ENCODE data around the gene ATXN7L1. TPM values are rescaled to one million over a fixed set of nuclear protein-coding genes. Genes with fewer than 3 reads are reported as not detected.
A peak's percentile ranks its signal among the peaks of the same experiment; 100 is the strongest.

The ATXN7L1 gene
- total RNA-seq, 2 donors from 2014 or later = 3.6 to 5.4 TPM

DNA sequence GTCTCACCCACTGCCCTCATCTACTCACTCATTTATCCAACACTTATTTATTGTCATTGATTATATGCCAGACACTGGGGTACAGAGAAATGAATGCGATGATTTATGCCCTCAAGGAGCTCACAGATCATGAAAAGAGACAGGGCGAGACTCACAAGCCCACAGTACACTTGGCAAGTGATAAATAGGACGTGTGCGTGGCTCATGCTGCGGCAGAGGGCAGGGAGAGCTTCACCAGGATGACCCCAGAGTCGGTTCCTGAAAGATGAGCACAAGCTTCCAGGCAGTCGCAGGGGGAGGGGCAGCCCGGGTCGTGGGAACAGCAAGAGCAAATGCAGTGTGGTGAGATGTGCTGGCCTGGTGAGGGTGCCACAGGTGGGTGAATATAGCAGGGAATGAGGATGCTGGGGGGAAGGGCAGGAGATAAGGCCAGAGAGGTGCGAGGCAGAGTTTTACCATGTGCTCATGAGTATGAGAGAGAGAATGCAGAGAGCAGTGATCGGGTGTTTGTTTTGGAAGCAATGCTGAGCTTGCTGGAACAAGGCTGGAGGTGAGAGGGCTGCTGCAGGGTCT is 70.9 kb downstream of the ATXN7L1 start:
- peak overlapping the region; percentile 58 to 86 for H3K27ac Mint-ChIP-seq
- no peaks in the 10 kb centered on the region for H3K27me3 Mint-ChIP-seq
- peak overlapping the region; percentile 65 for H3K4me3 Mint-ChIP-seq
- peaks cover 3% of the 10 kb centered on the region for H3K9me3 Mint-ChIP-seq
- DNase-seq (ENCODE audit: low spot score) = no peak
- H3K36me3 Mint-ChIP-seq = no peaks in the 10 kb centered on the region
- ATAC-seq = no peak
- peaks cover 69 to 70% of the 10 kb centered on the region in 2 donors for H3K4me1 Mint-ChIP-seq (ENCODE audit: low read depth in 2 of 2)

GRCh38 chr7:105803429-105803736 is 73.0 kb downstream of the ATXN7L1 start:
- H3K4me1 Mint-ChIP-seq (ENCODE audit: low read depth in 2 of 2) = peaks cover 61 to 65% of the 10 kb centered on the region in 2 donors
- no peak overlapping the region for H3K27ac Mint-ChIP-seq
- ATAC-seq (no peak), DNase-seq (ENCODE audit: low spot score) (no peak)
- H3K4me3 Mint-ChIP-seq = no peak overlapping the region
- H3K27me3 Mint-ChIP-seq = no peaks in the 10 kb centered on the region
- H3K9me3 Mint-ChIP-seq = no peaks in the 10 kb centered on the region
- no peaks in the 10 kb centered on the region for H3K36me3 Mint-ChIP-seq

GRCh38 chr7:105802604-105803428 is 73.6 kb downstream of the ATXN7L1 start:
- no peak for ATAC-seq
- DNase-seq (ENCODE audit: low spot score) = no peak
- no peaks in the 10 kb centered on the region for H3K36me3 Mint-ChIP-seq
- H3K27ac Mint-ChIP-seq = no peak overlapping the region
- H3K4me3 Mint-ChIP-seq = no peak overlapping the region
- H3K4me1 Mint-ChIP-seq (ENCODE audit: low read depth in 2 of 2) = peaks cover 55 to 59% of the 10 kb centered on the region in 2 donors
- H3K9me3 Mint-ChIP-seq = no peaks in the 10 kb centered on the region
- H3K27me3 Mint-ChIP-seq = no peaks in the 10 kb centered on the region

DNA sequence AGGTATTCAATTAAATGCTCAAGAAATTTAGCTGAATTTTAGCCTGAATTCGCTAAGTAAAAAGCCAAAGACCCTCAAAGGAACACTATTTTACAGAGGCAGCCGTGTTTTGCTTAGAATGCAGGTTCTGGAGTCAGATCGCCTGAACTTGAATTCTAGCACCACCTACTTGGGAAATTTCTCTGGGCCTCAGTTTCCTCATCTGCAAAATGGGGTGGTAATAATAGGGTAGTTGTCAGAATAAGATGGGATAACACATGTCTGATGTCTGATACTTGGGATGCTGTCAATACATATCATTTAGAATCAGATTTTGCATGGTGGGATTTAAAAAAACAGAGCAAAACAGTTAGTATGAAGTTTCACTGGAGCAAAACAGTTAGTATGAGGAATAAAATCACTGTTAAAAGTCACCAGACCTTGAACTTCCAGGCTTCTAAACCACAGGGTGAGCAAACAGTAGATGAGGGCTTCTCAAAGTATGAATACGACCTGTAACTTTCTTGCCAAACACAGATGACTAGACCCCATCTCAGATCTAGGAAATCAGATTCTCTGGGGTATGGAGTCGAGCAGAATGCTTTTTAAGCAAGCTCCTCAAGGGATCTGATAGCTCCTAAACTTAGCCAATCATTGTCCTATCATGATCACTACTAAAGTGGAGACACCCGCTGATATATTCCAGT is 75.4 kb downstream of the ATXN7L1 start:
- Mint-ChIP-seq H3K4me3 (no peak overlapping the region), H3K36me3 (no peaks in the 10 kb centered on the region), H3K9me3 (no peaks in the 10 kb centered on the region), H3K27me3 (no peaks in the 10 kb centered on the region), H3K27ac (peak overlapping the region in 1 of 2 donors; percentile 56), H3K4me1 (ENCODE audit: low read depth in 2 of 2) (peaks cover 37 to 43% of the 10 kb centered on the region in 2 donors)
- DNase-seq (ENCODE audit: low spot score) (no peak), ATAC-seq (no peak)

DNA sequence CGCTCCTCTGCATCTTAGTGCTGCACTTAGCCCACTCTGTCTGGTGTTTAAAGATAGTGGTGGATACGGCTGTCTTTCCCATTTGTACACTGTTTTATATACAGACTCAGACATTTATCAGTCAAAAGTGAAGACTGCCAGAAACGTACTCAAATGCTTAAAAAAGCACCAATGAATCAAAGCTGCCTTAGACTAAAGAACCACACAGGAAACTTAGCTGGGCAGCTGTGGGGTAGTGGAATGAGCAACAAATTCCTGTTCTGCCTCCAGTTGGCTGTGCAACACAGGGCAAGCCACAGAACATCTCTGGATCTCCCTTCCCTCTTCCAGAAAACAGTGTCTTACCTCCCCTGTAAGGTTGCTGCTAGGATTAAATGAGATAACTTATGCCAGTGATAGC is 76.0 kb downstream of the ATXN7L1 start:
- ATAC-seq = peak; percentile 62 to 89
- Mint-ChIP-seq H3K27me3 (no peaks in the 10 kb centered on the region), H3K4me1 (ENCODE audit: low read depth in 2 of 2) (peaks cover 32 to 38% of the 10 kb centered on the region in 2 donors), H3K4me3 (peak overlapping the region; percentile 42), H3K36me3 (no peaks in the 10 kb centered on the region), H3K27ac (peak overlapping the region in 1 of 2 donors; percentile 56), H3K9me3 (no peaks in the 10 kb centered on the region)
- DNase-seq (ENCODE audit: low spot score) = no peak

DNA sequence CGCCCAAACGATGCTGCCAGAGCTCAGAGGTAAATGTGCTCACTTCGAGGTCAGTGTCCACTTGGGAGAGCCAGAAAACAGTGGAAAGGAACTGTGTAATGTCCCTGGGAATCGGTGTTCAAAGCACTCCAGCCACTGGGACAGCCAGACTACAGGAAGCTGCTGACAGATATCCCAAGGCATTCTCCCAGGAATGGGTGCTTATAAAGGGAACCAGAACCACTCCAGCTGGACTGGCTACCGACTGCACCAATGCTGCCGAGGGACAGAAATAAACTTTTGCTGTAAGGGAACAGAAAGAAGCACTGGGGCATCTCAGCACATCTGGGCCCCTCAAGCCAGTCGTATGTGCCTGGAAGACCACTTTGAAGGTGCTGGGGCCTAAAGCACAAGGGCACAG is 76.7 kb downstream of the ATXN7L1 start:
- DNase-seq (ENCODE audit: low spot score) (no peak), ATAC-seq (no peak)
- Mint-ChIP-seq H3K9me3 (no peaks in the 10 kb centered on the region), H3K4me1 (ENCODE audit: low read depth in 2 of 2) (peaks cover 24 to 30% of the 10 kb centered on the region in 2 donors), H3K4me3 (no peak overlapping the region), H3K27ac (peak overlapping the region in 1 of 2 donors; percentile 56), H3K27me3 (no peaks in the 10 kb centered on the region), H3K36me3 (no peaks in the 10 kb centered on the region)

GRCh38 chr7:105799006-105799405 is 77.4 kb downstream of the ATXN7L1 start:
- no peak for DNase-seq (ENCODE audit: low spot score)
- H3K27ac Mint-ChIP-seq = no peak overlapping the region

DNA sequence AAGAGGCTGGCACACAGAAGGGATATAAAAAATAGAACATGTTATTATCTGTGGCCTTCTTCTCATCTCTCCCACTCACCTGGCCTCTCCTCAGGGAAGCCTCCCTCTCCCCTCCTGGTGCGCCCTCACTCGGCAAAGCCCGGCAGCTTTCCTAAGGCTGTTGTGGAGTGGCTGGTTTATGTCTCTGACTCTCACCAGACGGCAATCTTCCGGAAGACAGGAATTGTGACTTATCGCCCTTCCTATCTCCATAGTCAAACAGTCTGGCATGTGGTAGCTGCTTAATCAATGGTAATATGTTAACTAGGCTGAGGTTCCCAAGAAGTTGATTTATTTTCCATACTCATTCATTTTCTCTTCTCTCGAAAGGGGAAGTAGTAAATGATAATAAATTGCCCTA is 78.7 kb downstream of the ATXN7L1 start:
- Mint-ChIP-seq H3K4me3 (no peak overlapping the region), H3K9me3 (no peaks in the 10 kb centered on the region), H3K27me3 (no peaks in the 10 kb centered on the region), H3K27ac (no peak overlapping the region), H3K36me3 (no peaks in the 10 kb centered on the region), H3K4me1 (ENCODE audit: low read depth in 2 of 2) (peaks cover 31 to 33% of the 10 kb centered on the region in 2 donors)
- no peak for ATAC-seq
- no peak for DNase-seq (ENCODE audit: low spot score)

More at GRCh38 chr7:105799006-105799405, 77.4 kb downstream of the ATXN7L1 start:
- no peaks in the 10 kb centered on the region for H3K9me3 Mint-ChIP-seq
- no peak overlapping the region for H3K4me3 Mint-ChIP-seq
- ATAC-seq = no peak
- peaks cover 23 to 29% of the 10 kb centered on the region in 2 donors for H3K4me1 Mint-ChIP-seq (ENCODE audit: low read depth in 2 of 2)
- H3K27me3 Mint-ChIP-seq = no peaks in the 10 kb centered on the region
- H3K36me3 Mint-ChIP-seq = no peaks in the 10 kb centered on the region

GRCh38 chr7:105796365-105796764 is 80.0 kb downstream of the ATXN7L1 start:
- no peak for ATAC-seq
- no peak overlapping the region for H3K4me3 Mint-ChIP-seq
- peaks cover 32 to 35% of the 10 kb centered on the region in 2 donors for H3K4me1 Mint-ChIP-seq (ENCODE audit: low read depth in 2 of 2)
- no peak for DNase-seq (ENCODE audit: low spot score)
- H3K36me3 Mint-ChIP-seq = no peaks in the 10 kb centered on the region
- no peaks in the 10 kb centered on the region for H3K9me3 Mint-ChIP-seq
- no peak overlapping the region for H3K27ac Mint-ChIP-seq
- no peaks in the 10 kb centered on the region for H3K27me3 Mint-ChIP-seq

DNA sequence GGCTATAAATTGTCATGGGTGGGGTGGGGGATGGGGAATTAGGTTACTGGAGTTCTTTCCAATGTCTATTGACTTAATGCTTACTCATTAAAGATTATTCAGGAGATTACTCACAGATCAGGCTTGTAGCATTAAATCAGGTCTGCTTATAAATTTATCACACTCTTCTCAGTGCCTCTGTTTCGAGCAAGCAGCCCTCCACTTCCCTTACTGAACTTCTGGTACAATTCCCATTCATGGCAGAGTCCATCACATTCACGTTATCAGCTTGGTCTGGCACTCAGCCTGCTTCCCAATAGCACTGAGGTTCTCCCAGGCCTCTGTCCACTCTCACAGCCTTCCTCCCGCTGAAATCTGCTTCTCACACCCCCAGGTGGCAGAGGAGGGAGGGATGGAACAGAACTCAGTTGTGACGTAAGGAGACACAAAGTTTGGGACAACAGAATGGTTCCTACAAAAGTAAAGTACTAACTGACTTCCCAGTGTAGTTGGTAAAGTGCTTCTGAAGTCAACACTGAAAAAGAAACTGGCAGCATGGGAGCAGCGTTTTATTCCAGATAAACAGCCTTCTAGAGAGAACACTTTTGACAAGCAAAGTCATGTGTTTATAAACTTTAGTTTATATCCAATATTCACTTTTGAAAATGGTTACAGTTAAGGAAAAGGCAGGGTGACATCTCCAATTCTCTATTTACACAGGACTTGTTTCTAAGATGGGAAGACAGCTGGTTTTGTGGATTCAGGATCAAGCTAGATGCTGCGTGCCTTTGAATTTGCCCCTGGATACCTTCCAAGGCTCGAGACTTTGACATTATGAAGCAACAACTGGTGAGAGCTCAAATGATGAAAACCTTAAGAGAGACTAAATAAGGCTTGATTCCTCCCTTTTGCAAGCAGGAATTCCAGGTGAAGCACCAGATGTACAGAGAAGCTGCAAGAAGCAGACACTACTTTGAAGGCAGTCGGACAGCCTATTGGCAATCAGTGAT is 81.4 kb downstream of the ATXN7L1 start:
- ATAC-seq (no peak), DNase-seq (ENCODE audit: low spot score) (no peak)
- Mint-ChIP-seq H3K36me3 (no peaks in the 10 kb centered on the region), H3K27ac (peak overlapping the region in 1 of 2 donors; percentile 55), H3K9me3 (no peaks in the 10 kb centered on the region), H3K27me3 (no peaks in the 10 kb centered on the region), H3K4me3 (no peak overlapping the region), H3K4me1 (ENCODE audit: low read depth in 2 of 2) (peaks cover 18 to 25% of the 10 kb centered on the region in 2 donors)

DNA sequence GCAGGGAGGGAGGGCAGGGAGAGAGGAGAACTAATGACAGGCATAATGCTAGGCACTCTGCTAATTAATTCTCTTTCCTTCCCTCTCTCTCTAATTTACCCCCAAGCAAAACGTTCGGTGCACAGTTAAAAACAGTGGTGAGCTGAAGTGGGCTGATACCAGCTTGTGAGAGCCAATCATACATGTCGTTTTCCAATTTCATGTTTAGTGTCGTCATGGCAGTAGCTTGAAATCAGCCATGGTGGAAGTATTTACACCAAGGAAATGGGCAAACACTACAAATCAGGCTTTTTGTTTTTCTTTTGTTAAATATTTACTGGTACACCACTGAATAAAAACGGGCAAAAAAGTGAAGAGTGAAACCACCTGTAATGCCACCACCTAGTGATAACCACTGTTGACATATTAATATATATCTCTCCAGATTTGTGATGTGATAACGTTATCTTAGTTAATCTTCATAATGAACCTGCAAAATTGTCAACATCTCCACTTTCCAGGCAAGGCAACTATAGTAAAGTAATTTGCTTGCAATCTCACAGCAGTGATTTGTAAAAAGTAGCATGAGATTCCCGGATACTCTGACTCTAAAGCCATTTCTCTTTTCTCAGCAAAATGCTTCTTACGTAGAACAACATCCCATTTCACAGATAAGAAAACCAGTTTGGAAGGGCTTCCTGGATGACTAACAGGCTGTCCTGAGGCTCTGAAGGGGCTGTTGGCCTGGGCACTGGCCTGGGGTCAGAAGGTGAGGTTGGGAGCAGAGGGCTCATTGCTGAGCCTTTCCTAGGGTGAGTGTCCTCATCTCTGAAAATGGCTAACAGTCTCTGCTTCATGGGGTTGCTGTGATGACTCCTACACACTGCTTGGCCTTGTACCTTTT is 83.7 kb downstream of the ATXN7L1 start:
- Mint-ChIP-seq H3K9me3 (no peaks in the 10 kb centered on the region), H3K4me1 (ENCODE audit: low read depth in 2 of 2) (peaks cover 10 to 16% of the 10 kb centered on the region in 2 donors), H3K36me3 (no peaks in the 10 kb centered on the region), H3K4me3 (no peak overlapping the region), H3K27ac (peak overlapping the region in 1 of 2 donors; percentile 21), H3K27me3 (no peaks in the 10 kb centered on the region)
- DNase-seq (ENCODE audit: low spot score) (no peak), ATAC-seq (peak in 1 of 2 donors; percentile 32)

GRCh38 chr7:105791926-105792325 is 84.5 kb downstream of the ATXN7L1 start:
- Mint-ChIP-seq H3K36me3 (no peaks in the 10 kb centered on the region), H3K4me1 (ENCODE audit: low read depth in 2 of 2) (peaks cover 10 to 14% of the 10 kb centered on the region in 2 donors), H3K27ac (no peak overlapping the region), H3K9me3 (no peaks in the 10 kb centered on the region), H3K27me3 (no peaks in the 10 kb centered on the region), H3K4me3 (no peak overlapping the region)
- no peak for DNase-seq (ENCODE audit: low spot score)
- no peak for ATAC-seq

Measured in natural killer cell treated with Interleukin-12 subunit alpha and Interleukin-12 subunit beta and Interleukin-15 and Interleukin-18, amount 100 ng/mL, for 72 hours (primary cell).